GM19468 (cell line): Measurements from ENCODE around the gene HCN2.

ENCODE experiments used
- ATAC-seq: cut with Tn5 transposase; IDR thresholded peaks from one replicate; pipeline ENCODE4 v1.9.1; 2021; ENCODE audit warnings: mild to moderate bottlenecking, moderate library complexity, moderate number of reproducible peaks; ENCODE audit not compliant: unreplicated experiment; ENCODE audit errors: extremely low read depth

HCN2 gene

GRCh38 chr19:650121-650520, 60.4 kb downstream of the HCN2 start:
- ATAC-seq, result no peak

GRCh38 chr19:651114-651818, 61.6 kb downstream of the HCN2 start:
- ATAC-seq, result no peak

- ATAC-seq, result no peak
Measured at GRCh38 chr19:651991-652390, 62.3 kb downstream of the HCN2 start.

GRCh38 chr19:652467-653389, 63.0 kb downstream of the HCN2 start:
- ATAC-seq, result no peak

- ATAC-seq, result no peak
Measured at GRCh38 chr19:653425-653824, 63.7 kb downstream of the HCN2 start.

- ATAC-seq, result no peak
Measured at GRCh38 chr19:655691-656090, 66.0 kb downstream of the HCN2 start.

- no peak for ATAC-seq
Measured at GRCh38 chr19:656751-657559, 67.3 kb downstream of the HCN2 start.

GRCh38 chr19:657611-658010, 67.9 kb downstream of the HCN2 start:
- ATAC-seq, result no peak

- ATAC-seq, result no peak
Measured at GRCh38 chr19:658059-658839, 68.6 kb downstream of the HCN2 start.

- ATAC-seq, result no peak
Measured at GRCh38 chr19:658916-659839, 69.5 kb downstream of the HCN2 start.

- ATAC-seq, result no peak
Measured at GRCh38 chr19:660793-661426, 71.2 kb downstream of the HCN2 start.

GRCh38 chr19:661427-662196, 71.9 kb downstream of the HCN2 start:
- no peak for ATAC-seq

- ATAC-seq, result peak; percentile 2
Measured at GRCh38 chr19:662207-662961, 72.7 kb downstream of the HCN2 start.

- peak; percentile 42 for ATAC-seq
Measured at GRCh38 chr19:662962-663681, 73.4 kb downstream of the HCN2 start, which contains the start of gene RNF126. Gene RNF126 (minus strand): TSS chr19:663214. CDS start chr19:663121, 93 bp downstream.

- ATAC-seq, result no peak
Measured at GRCh38 chr19:663682-664117, 74.0 kb downstream of the HCN2 start.

- no peak for ATAC-seq
Measured at GRCh38 chr19:664913-665443, 75.3 kb downstream of the HCN2 start.
